Retina (tissue), 1 donor: ENCODE data around the gene CFAP119.

Experiments used
- DNase-seq: peaks from one replicate; pipeline ENCODE4 v3.0.0-alpha.2; 2016

Gene CFAP119

GRCh38 chr16:30737794-30738648 lies 23.8 kb downstream of the CFAP119 start:
- DNase-seq = no peak

- no peak for DNase-seq
Observed at GRCh38 chr16:30736995-30737793, 24.7 kb downstream of the CFAP119 start.

- no peak for DNase-seq
Observed at GRCh38 chr16:30731411-30731810, 30.5 kb downstream of the CFAP119 start.

- DNase-seq = no peak
Observed at GRCh38 chr16:30728899-30729672, 32.8 kb downstream of the CFAP119 start.

- no peak for DNase-seq
Observed at GRCh38 chr16:30728321-30728720, 33.5 kb downstream of the CFAP119 start.

- DNase-seq = no peak
Observed at GRCh38 chr16:30725418-30725792, 36.5 kb downstream of the CFAP119 start.

- DNase-seq = no peak
Observed at GRCh38 chr16:30724641-30725417, 37.0 kb downstream of the CFAP119 start.

- no peak for DNase-seq
Observed at GRCh38 chr16:30723725-30724355, 38.0 kb downstream of the CFAP119 start.

GRCh38 chr16:30722916-30723315 lies 38.9 kb downstream of the CFAP119 start:
- DNase-seq = no peak

- DNase-seq = no peak
Observed at GRCh38 chr16:30722443-30722842, 39.4 kb downstream of the CFAP119 start.

- DNase-seq = no peak
Observed at GRCh38 chr16:30721606-30722005, 40.3 kb downstream of the CFAP119 start.

- no peak for DNase-seq
Observed at GRCh38 chr16:30721167-30721566, 40.7 kb downstream of the CFAP119 start.

GRCh38 chr16:30720694-30721093 lies 41.2 kb downstream of the CFAP119 start:
- DNase-seq = no peak

GRCh38 chr16:30720086-30720485 lies 41.8 kb downstream of the CFAP119 start:
- DNase-seq = no peak

GRCh38 chr16:30715750-30716445 lies 46.0 kb downstream of the CFAP119 start:
- DNase-seq = no peak

GRCh38 chr16:30711712-30712111 lies 50.1 kb downstream of the CFAP119 start:
- DNase-seq = no peak

GRCh38 chr16:30710971-30711370 lies 50.9 kb downstream of the CFAP119 start:
- DNase-seq = no peak
